GM21367 (cell line): Measurements from ENCODE around the gene CUX1.

ENCODE experiments used
- ATAC-seq: cut with Tn5 transposase; IDR thresholded peaks from one replicate; pipeline ENCODE4 v1.9.1; 2021; ENCODE audit not compliant: unreplicated experiment

Gene CUX1

DNA sequence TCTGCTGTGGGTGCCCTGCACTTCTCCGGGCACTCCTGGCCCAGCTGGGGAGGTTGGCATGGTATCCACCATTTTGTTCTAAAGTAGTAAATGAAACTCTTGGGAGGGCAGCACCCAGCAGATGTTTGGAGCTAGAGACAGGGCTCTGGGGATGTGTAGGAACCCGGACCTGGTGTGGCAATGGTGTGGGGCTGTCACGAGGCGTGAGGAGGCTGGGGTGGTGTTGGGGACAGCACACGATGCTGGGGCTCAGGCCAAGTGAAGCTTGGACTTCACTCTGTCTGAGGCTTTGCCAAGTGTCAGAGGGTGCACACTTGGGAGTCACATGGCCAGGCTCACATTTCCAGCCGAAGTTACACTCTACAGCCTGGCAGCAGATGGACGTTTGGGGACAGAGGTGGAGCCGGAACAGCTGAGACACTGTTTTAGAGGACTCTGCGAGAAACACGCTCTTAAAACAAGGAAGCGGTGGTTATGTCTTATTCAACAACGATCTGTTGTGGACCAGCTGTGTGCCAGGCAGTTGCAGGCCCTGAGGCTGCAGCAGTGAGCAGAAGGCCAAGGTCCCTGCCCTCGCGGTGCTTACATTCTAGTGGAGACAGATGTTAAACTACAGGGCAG, 118.2 kb downstream of the CUX1 start:
- no peak for ATAC-seq

DNA sequence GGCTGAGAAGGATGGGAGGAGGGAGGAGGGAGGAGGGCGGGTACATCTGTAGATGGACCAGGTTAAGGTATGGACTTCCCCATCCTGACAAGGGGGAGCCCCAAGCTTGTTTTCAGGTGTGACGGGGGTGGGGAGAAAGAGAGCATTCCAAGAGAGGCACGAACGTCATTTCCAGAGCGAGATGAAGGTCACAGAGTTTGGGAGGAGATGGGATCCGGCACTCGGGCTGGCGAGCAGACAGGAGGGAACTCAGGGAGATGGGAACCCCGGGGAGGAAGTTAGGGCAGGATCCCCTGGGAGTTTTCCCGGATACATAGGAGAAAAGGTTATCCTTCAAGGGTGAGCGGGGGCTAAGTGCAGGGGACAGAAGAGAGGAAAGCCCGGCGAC, 118.8 kb downstream of the CUX1 start:
- ATAC-seq, result no peak

DNA sequence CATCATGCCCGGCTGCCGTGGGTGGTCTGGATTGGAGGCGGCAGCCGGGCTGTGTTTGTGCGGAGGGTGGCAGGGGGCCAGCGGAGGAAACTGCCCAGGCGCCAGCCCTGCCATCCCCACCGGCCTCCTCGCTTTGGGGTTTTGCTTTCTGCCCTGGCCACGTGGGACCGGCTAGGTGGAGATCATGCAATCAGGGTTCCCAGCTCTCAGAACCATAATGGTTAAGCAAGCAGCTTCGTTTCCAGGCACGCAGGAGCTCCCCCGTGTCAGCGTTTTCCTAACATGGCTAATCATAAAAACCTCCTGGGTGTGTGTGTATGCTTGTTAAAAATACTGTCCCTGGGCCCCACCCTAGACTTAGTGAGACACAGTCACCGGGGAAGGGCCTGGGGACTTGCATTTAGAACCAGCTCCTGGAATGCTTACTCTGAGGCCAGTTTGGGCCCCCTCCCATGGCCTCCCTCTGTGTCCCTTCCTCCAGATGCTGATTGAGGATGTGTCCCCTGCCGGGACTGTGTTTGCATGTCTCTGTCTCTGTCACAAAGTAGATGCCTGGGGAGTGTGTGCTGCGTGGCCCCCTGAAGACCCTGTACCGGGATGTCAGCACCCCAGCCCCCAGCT, 119.3 kb downstream of the CUX1 start:
- no peak for ATAC-seq

DNA sequence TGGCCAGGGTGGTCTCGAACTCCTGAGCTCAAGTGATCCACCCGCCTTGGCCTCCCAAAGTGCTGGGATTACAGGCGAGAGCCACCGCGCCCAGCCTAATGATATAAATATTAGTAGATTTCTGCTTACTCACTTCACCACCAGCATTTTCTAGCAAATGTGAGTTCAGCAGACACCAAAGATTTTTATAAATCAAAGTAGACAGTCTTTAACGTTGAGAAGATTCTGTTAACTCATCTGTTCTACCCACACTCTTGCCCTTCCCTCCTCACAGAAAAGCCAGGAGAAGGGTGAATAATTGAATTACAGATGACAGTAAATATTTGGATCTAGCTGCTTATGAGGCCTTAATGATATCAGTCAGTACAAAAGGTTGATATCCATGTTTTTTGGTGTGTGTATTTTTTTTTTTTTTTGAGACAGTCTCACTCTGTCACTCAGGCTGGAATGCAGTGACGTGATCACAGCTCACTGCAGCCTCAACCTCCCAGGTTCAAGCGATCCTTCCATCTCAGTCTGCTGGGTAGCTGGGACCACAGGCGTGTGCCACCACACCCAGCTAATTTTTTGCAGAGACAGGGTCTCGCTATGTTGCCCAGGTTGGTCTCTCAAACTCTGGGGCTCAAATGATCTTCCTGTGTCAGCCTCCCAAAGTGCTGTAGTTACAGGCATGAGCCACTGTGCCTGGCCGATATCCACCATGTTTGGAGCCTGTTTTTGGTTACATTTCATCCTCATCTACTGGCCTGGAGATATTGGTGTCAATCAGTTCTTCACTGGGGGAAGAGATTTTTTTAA, 120.5 kb downstream of the CUX1 start:
- ATAC-seq, result no peak

DNA sequence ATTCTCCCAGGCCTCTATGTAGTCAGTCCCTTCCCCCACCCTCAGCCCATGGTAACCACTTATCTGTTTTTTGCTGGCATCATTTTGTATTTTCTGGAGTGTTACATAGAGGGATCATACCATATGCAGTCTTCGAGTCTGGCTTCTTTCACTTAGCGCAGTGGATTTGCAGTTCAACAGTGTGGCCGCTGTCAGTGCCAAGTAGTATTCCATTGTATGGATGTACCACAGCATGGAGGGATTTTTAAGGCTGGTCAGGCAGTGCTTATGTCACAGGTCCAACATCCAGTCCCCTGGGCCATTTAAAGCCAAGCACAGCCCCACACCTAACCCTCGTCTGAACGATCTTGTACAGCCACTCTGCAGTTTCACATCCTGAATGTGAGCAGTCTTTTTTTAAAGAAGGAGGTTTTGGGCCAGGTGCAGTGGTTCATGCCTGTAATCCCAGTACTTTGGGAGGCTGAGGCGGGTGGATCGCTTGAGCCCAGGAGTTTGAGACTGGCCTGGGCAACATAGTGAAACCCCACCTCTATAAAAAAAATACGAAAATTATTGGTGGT, 121.8 kb downstream of the CUX1 start:
- no peak for ATAC-seq

DNA sequence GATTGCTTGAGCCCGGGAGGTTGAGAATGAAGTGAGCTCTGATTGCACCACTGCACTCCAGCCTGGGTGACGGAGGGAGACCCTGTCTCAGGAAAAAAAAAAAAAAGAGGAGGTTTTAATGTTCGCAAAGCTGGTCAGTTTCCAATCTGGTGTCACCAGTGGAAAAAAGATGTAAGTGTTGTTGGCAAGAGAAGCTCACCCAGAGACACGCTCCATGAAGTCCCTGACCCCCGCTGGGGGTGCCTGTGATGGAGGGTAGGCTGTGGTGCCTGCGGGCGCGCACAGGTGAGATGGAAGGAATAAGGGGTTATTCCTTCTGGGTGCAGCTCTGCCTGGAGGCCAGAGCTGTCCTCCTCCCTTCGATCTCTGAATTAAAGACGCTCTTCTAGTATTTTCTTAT, 122.7 kb downstream of the CUX1 start:
- ATAC-seq, result no peak

DNA sequence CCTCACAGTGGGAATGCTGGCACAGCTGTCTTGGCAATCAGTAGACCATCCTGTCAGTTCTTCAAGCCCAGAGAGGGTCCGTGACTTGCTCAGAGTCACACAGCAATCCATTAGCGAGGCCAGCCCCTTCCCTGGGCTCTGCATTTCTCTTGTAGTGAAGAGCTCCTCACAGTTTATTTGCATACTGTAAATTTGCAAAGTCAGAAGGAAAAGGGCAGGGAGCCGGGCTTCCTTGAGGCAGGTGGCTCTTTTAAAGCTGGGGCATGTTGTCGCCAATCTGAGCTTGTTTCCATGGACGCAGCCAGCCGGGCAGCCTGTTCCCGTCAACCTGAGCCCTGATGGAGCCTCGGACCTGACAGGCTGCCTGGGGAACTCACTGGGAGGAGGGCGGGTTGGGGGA, 123.4 kb downstream of the CUX1 start:
- ATAC-seq, result no peak

DNA sequence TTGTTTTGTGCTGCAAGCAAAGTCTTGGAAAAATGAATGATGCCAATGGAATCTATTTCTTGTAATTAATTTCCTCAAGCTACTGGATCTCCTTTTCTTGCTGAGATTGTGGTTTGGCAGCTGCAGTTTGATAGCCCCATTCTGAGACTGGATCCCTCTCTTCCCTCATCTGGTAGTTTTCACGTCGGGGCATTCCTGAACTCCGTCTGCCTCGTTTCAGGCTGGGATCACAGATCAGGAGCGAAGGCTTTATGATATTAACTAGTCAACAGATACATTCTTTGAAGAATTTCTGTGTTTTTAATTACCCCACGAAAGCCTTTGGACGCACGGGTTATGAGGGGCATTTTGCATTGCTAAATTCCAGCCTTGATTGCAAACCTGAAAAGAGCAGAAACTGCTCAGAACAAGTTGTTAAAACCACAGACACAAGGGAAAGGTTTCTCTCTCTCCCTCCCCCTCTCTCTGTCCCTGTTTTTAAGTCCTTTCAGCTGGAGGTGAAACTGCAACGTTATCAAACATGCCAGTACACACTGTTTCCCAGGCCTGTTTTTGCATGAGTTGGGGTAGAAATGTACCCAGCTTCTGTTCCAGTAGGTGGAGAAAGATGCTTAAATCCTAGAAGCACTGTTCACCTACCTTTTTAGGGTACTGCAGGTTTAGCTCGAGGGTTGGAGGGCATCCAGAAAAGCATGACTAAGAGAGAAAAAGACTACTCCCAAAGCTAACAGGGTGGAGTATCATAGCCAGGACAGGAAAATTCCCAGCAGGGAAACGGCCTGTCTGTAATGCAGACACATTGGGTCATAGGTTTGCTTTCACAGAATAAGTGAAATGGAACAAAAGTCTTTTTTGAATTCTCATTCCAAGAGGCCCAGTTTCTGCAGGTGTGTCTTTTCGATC, 124.3 kb downstream of the CUX1 start:
- ATAC-seq, result no peak

DNA sequence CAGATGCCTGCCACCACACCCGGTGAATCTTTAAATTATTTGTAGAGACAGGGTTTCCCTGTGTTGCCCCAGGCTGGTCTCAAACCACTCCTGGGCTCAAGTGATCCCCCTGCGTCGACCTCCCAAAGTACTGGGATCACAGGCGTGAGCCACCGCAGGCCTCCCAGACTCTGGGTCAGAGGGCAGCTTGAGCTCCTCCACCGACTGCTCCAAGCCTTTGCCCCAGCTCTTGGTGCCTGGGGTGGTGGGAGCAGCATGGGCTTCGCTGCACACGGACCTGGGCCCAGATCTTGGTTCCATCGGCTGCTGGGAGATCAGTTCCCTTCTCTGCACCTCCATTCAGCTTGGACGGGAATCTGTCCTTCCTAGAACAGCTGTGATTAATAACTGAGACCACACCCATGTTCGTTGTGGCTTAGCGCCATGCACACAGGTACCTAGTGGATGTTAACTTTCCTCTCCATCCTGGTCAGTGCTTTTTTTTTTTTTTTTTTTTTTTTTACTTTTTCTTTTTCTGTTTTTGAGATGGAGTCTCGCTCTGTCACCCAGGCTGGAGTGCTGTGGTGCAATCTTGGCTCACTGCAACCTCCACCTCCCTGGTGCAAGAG, 125.3 kb downstream of the CUX1 start:
- ATAC-seq, result no peak

DNA sequence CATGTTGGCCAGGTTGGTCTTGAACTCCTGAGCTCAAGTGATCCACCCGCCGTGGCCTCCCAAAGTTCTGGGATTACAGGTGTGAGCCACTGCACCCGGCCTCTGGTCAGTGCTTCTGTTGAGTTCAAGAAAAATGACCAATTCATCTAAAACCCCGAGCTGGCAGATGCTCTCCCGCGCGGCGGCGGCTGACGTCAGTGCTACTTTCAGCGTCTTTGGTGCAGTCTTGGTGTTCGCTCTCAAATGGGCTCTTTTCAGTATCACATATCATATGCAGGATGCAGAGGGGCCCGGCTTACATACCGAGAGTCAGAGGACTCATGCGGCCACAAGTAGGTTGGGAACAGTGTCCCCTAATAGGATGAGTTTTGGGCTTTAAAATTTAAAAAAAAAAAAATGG, 125.9 kb downstream of the CUX1 start:
- no peak for ATAC-seq

DNA sequence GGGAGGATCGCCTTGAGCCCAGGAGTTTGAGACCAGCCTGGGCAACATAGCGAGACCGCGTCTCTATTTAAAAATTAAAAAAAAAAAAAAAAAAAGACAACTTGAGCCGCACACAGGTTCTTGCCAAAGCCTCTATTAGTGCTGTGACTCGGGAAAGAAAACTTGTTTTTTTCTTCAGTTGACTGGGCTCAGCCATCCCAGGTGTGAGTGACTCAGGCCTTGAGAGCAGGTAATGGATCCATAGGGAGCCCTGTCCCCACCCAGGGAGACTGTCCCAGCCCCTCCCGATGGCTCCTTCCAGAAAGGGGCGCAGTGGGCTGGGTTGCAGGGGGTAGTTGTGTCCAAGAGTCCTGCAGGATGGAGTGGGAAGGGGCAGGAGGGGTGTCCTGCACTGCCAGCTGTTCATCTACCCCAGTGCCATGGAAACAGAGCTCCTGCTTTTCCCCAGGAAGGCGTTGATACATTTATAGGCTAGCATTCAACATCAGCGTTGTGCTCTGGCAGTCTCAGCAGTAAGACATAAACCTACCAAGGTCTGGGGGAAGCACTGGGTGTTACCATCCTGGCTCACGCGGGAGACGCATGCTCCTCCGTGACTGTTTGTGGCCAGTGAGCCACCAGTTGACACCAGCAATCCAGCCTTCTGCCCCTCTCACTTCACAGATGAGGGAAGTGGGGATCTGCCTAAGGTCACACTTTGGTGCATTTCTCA, 126.6 kb downstream of the CUX1 start:
- ATAC-seq, result no peak

DNA sequence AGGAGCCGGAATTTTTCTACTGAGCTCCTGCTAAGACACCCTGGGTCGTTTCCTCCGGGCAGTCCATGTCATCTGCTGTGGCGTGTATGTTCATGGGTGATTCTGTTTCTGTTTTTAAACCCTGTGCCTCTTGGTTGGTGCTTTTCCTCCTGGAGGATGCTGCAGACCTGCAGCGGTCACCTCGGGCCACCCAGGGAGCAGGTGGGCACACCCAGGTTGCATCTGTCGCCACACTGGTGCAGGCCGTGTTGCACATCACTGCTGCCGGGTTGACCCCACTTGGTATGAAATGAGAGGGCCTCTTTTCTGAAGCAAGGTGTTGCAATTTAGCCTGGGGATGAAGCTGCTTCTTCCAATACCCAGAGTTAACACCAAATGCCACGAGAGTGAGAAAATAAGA, 127.2 kb downstream of the CUX1 start:
- ATAC-seq, result no peak

DNA sequence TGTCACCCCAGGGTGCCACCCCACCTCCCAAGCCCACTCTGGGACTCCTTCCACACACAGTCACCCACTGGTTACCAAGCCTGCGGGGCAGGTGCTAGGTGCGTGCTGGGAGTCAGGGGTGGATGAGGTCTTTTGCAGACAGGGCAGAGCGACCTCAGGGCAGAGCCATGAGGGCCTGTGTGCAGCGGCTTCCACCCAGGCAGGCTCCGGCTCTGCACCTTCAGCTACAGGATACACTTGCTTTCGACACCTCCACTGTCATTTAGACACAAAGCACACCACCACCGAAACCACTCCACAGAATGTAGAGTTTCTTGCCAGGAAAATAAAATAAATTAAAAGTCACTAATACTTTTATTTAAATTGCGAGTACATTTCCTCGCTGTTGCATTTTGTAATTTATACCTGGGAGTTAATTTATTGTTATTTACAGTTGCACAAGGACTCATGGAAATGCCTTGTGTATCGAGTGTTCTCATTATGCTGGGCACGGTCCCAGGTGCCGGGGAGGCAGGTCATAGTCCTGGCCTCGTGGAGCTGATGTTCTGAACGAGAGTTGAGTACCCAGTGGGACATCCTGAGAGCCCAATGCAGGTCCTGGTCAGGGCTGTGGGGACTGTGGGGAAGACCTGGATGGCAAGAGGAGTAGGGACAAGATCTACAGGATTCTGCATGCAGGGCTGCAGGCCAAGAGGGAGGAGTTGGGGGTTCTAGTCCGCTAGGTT, 127.8 kb downstream of the CUX1 start:
- ATAC-seq, result no peak

DNA sequence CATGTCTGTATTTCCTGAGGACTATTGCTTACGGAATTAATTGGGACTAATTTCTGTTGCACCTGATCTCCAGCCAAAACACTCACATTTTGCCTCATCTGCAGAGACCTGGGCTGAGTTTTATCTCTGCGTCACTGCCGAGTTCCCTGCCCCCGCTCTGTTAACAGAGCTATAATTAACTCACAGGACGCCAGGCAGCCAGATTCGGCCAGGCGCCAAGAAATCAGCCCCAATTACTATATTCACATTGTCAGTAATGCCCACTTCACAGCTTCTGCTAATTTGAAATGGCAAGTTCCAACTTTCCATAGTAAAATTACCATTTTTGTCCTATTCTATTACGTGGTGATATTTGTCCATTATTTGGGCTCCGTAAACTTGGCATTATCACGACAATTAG, 130.5 kb downstream of the CUX1 start:
- no peak for ATAC-seq

DNA sequence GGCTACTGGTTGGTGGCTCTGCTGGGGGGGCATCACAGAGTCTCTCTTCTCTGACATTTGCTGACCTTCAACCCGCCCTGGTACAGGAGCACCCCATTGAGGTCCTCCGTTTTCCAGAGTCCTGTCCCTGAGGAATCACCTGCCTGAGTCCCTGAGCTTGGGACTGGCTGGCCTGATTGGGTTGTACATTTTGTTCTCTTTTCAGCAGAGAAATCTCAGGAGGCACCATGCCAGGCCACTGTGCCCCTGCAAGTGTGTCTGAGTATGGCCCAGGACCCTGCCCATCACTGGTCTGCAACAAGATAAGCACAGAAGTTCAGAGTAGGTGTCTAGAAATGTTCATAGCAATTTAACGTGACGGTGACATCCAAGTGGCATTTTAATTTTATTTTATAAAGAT, 131.2 kb downstream of the CUX1 start:
- no peak for ATAC-seq

DNA sequence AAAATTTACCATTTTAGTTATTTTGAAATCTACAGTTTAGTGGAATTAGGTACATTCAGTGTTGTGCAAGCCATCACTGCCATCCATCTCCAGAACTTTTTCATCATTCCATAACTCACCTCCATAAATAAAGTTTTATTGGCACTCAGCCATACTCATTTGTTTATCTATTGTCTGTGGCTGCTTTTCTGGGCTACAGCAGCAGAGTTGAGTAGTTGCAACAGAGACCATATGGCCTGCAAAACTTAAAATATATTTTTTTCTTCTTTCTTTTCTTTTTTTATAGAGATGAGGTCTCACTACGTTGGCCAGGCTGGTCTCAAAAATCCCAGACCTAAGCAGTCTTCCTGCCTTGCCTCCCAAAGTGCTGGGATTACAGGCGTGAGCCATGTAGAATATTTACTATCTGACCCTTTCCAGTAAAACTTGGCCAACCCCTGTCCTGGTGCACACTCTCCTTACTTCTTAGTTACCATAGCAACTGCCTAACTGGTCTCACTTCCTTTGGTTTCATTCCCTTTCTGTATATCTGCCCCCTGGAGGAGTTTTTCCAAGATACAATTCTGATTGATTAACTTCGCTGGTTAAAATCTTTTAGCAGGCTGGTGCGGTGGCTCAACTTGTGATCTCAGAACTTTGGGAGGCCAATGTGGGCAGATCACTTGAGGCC, 133.2 kb downstream of the CUX1 start:
- ATAC-seq, result no peak

DNA sequence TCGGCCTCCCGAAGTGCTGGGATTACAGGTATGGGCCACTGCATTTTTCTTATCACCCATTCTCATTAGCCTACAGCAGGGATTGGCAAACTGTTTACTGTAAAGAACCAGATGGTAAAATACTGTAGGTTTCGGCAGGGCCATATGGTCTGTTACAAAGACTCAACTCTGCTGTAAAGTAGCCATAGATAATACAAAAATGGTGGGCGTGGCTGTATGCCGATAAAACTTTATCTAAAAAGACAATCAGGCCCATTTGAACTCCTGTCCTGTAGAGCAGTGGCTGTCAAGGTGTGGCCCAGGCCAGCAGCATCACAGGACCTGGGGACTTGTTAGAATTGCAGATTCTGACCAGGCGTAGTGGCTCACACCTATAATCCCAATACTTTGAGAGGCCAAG, 134.3 kb downstream of the CUX1 start:
- ATAC-seq, result no peak

DNA sequence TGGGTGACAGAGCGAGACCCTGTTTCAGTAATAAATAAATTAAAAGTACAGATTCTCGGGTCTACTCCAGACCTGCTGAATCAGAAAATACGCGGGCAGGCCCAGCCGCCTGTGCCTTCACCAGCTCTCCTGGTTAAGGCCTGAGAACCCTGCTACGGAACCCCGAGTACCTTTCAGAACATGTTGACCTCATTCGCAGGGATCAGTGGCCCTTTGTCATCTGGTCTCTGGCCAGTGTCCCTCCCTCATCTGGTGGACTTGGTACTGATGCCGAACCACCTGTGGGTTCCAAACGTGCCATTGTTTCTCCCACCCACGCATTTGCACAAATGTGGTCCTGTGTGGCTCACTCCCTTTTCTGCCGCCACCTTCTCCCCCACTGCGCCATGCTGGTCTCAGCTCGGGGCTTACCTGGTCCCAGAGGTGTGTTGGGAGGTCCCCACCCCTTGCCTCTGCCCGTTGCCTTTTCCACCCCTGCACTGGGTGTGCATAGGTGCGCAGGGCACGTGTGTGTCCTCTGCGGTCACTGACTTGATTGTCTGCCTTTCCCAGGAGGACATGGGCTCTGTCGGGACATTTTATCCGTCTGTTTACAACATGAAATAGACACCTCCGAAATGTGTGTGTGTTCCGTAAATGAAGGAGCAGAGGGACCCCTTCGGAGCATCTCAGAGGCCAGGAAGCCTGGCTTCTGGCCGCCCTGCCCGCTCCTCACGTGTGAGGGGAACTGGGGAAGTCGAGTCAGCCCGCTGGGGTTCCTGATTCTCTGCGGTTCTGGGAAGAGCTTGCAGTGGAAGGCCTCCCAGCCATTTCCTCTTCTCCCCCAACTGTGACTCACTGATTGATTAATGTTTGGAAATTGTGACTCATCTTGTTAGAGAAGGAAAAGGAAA, 135.2 kb downstream of the CUX1 start:
- no peak for ATAC-seq
